SK-N-SH treated with all-trans-retinoic acid at 6 μM for 48 hours (cell line): Measurements from ENCODE around the gene ESD.

Source experiments
- ATAC-seq: fragments of 200-7000 bp; cut with Tn5 transposase; 3 replicates; pipeline ENCODE4 v1.9.1; 2020; ENCODE audit warnings: mild to moderate bottlenecking, moderate library complexity
- ARNTL ChIP-seq: fragments of 450-650 bp; formaldehyde crosslinking; IDR thresholded peaks from 2 replicates; pipeline ENCODE4 v1.5.0; 2020; ENCODE audit warnings: low read depth, mild to moderate bottlenecking, moderate library complexity, borderline replicate concordance
- BACH2 ChIP-seq: fragments of 250-450 bp; sonication (Bioruptor Pico); IDR thresholded peaks from 2 replicates; pipeline ENCODE4 v1.9.0; 2021; ENCODE audit warnings: mild to moderate bottlenecking, borderline replicate concordance
- CREB5 ChIP-seq: fragments of 250-450 bp; sonication (Bioruptor Pico); IDR thresholded peaks from 2 replicates; pipeline ENCODE4 v1.5.1; 2020; ENCODE audit warnings: low read depth, mild to moderate bottlenecking, moderate library complexity
- CSDC2 ChIP-seq: fragments of 250-450 bp; sonication (Bioruptor Pico); IDR thresholded peaks from 2 replicates; pipeline ENCODE4 v1.5.0; 2020; ENCODE audit warnings: mild to moderate bottlenecking, moderate library complexity
- ESRRG ChIP-seq: fragments of 250-450 bp; sonication (Bioruptor Pico); IDR thresholded peaks from 2 replicates; pipeline ENCODE4 v1.6.1; 2021; ENCODE audit warnings: mild to moderate bottlenecking
- ISL1 ChIP-seq: fragments of 250-450 bp; sonication (Bioruptor Pico); IDR thresholded peaks from 2 replicates; pipeline ENCODE4 v2.1.2; 2022; ENCODE audit warnings: mild to moderate bottlenecking, moderate library complexity
- OSR1 ChIP-seq: fragments of 250-450 bp; sonication (Bioruptor Pico); IDR thresholded peaks from 2 replicates; pipeline ENCODE4 v1.8.0; 2022; ENCODE audit warnings: moderate library complexity, mild to moderate bottlenecking, inconsistent platforms
- POU6F1 ChIP-seq: fragments of 250-450 bp; sonication (Bioruptor Pico); IDR thresholded peaks from 2 replicates; pipeline ENCODE4 v1.8.0; 2021; ENCODE audit warnings: low read depth, mild to moderate bottlenecking, moderate library complexity, borderline replicate concordance
- PPARA ChIP-seq: fragments of 250-450 bp; sonication (Bioruptor Pico); IDR thresholded peaks from 2 replicates; pipeline ENCODE4 v1.5.0; 2020; ENCODE audit warnings: mild to moderate bottlenecking, borderline replicate concordance
- RARB ChIP-seq: fragments of 250-450 bp; sonication (Bioruptor Pico); IDR thresholded peaks from 2 replicates; pipeline ENCODE4 v1.8.0; 2021; ENCODE audit warnings: mild to moderate bottlenecking, moderate library complexity
- SNAI2 ChIP-seq: fragments of 250-450 bp; sonication (Bioruptor Pico); IDR thresholded peaks from 2 replicates; pipeline ENCODE4 v1.5.0; 2020; ENCODE audit warnings: mild to moderate bottlenecking, moderate library complexity
- TCF4 ChIP-seq: fragments of 250-450 bp; sonication (Bioruptor Pico); IDR thresholded peaks from 2 replicates; pipeline ENCODE4 v1.8.0; 2021; ENCODE audit warnings: mild to moderate bottlenecking, moderate library complexity, borderline replicate concordance
- TOX ChIP-seq: fragments of 250-450 bp; sonication (Bioruptor Pico); IDR thresholded peaks from 2 replicates; pipeline ENCODE4 v1.8.0; 2021; ENCODE audit warnings: mild to moderate bottlenecking, moderate library complexity, borderline replicate concordance
- TSHZ2 ChIP-seq: fragments of 250-450 bp; sonication (Bioruptor Pico); IDR thresholded peaks from 2 replicates; pipeline ENCODE4 v1.5.0; 2020; ENCODE audit warnings: mild to moderate bottlenecking, moderate library complexity
- ZC3H10 ChIP-seq: fragments of 250-450 bp; sonication (Bioruptor Pico); IDR thresholded peaks from 2 replicates; pipeline ENCODE4 v1.5.1; 2021; ENCODE audit warnings: mild to moderate bottlenecking, moderate library complexity
- ZFP3 ChIP-seq: fragments of 250-450 bp; sonication (Bioruptor Pico); IDR thresholded peaks from 2 replicates; pipeline ENCODE4 v1.5.0; 2020; ENCODE audit warnings: mild to moderate bottlenecking, moderate library complexity
- ZFP30 ChIP-seq: fragments of 450-650 bp; formaldehyde crosslinking; IDR thresholded peaks from 2 replicates; pipeline ENCODE4 v1.5.0; 2022; ENCODE audit warnings: mild to moderate bottlenecking, moderate library complexity
- ZNF565 ChIP-seq: fragments of 450-650 bp; formaldehyde crosslinking; conservative IDR thresholded peaks from 2 replicates; pipeline ENCODE4 v1.5.0; 2020; ENCODE audit warnings: low read depth, mild to moderate bottlenecking, moderate library complexity
- ZNF70 ChIP-seq: fragments of 450-650 bp; formaldehyde crosslinking; IDR thresholded peaks from 2 replicates; pipeline ENCODE4 v1.5.0; 2020; ENCODE audit warnings: mild to moderate bottlenecking, moderate library complexity
- ZNF8 ChIP-seq: fragments of 450-650 bp; formaldehyde crosslinking; IDR thresholded peaks from 2 replicates; pipeline ENCODE4 v1.5.0; 2020; ENCODE audit warnings: mild to moderate bottlenecking, moderate library complexity

Gene ESD

GRCh38 chr13:46822551-46822950, 25.6 kb upstream of the ESD start:
- no peak for TF ChIP-seq POU6F1
- TF ChIP-seq ESRRG (CRISPR knock-in tag) = no peak
- TF ChIP-seq PPARA (CRISPR knock-in tag) = no peak
- TF ChIP-seq CREB5 = no peak
- TF ChIP-seq TOX (CRISPR knock-in tag) = no peak
- TF ChIP-seq ZNF8 (CRISPR knock-in tag) = no peak
- TF ChIP-seq TCF4 (CRISPR knock-in tag) = no peak
- no peak for TF ChIP-seq OSR1 (CRISPR knock-in tag)
- no peak for ATAC-seq

DNA sequence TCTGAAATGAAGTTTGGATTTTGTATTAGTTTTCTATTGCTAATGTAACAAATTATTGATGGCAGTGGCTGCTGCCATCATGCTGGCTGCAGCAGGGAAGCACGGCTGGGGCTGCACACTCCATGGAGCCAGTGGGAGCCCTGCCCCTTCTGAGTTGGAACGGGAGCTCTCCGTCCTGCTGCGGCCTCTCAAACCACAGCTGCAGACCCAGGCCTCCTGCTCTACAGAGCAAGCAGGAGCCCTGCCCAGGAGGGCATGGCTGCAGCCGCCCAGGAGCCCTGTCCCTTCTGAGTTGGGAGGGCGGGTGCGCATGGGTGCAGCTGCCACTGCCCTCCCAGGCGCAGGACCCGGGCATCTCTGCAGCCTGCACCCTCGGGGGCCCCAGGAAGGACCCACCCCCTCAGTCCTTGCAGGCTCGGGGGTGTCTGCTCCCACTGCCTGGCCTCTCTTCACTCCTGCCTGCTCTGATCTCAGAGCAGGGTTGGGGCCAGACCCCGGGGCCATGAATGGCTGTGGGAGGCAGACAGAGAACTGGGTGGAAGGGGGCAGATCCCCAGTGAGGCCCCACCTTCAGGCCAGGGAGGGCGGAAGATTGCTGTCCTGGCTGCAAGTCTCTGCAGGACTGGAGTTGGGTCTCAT, 21.0 kb upstream of the ESD start:
- TF ChIP-seq ZNF70 (CRISPR knock-in tag) (no peak), ARNTL (CRISPR knock-in tag) (no peak), ESRRG (CRISPR knock-in tag) (no peak), RARB (CRISPR knock-in tag) (no peak), TOX (CRISPR knock-in tag) (no peak), ZFP30 (CRISPR knock-in tag) (no peak), ISL1 (CRISPR knock-in tag) (no peak), ZNF565 (CRISPR knock-in tag) (no peak), CREB5 (no peak), ZC3H10 (CRISPR knock-in tag) (no peak), TCF4 (CRISPR knock-in tag) (no peak), CSDC2 (no peak), BACH2 (CRISPR knock-in tag) (no peak), ZFP3 (CRISPR knock-in tag) (no peak), PPARA (CRISPR knock-in tag) (no peak)
- no peak for ATAC-seq

- no peak for ATAC-seq
- TF ChIP-seq ZNF565 (CRISPR knock-in tag) = no peak
- TF ChIP-seq RARB (CRISPR knock-in tag) = no peak
- no peak for TF ChIP-seq PPARA (CRISPR knock-in tag)
- no peak for TF ChIP-seq POU6F1
- no peak for TF ChIP-seq TOX (CRISPR knock-in tag)
- no peak for TF ChIP-seq ISL1 (CRISPR knock-in tag)
- no peak for TF ChIP-seq TCF4 (CRISPR knock-in tag)
- TF ChIP-seq SNAI2 (CRISPR knock-in tag) = no peak
- TF ChIP-seq ESRRG (CRISPR knock-in tag) = no peak
- no peak for TF ChIP-seq TSHZ2 (CRISPR knock-in tag)
- TF ChIP-seq ZNF8 (CRISPR knock-in tag) = no peak
- TF ChIP-seq OSR1 (CRISPR knock-in tag) = no peak
Measured at GRCh38 chr13:46817095-46817494, 20.1 kb upstream of the ESD start.
